H9 (cell line): Measurements from ENCODE around the gene TFEB. TPM values are rescaled to one million over a fixed set of nuclear protein-coding genes. Genes with fewer than 3 reads are reported as not detected.
A peak's percentile ranks its signal among the peaks of the same experiment; 100 is the strongest.

ENCODE experiments used
- DNase-seq: peaks from one replicate; pipeline ENCODE4 v3.0.0-alpha.2; 2017
- H2AFZ ChIP-seq: one replicate; pipeline ENCODE4 v1.6.1; 2013; ENCODE audit warnings: mild to moderate bottlenecking, low read length, control low read depth, moderate library complexity
- H2AK5ac ChIP-seq: 2 replicates; pipeline ENCODE4 v1.6.1; 2013; ENCODE audit warnings: low read length, control low read depth, mixed read lengths; ENCODE audit not compliant: insufficient read length
- H2BK120ac ChIP-seq: one replicate; pipeline ENCODE4 v1.6.1; 2013; ENCODE audit warnings: low read depth, mild to moderate bottlenecking, low read length, control low read depth, inconsistent platforms; ENCODE audit not compliant: poor library complexity, severe bottlenecking
- H2BK12ac ChIP-seq: 2 replicates; pipeline ENCODE4 v1.6.1; 2013; ENCODE audit warnings: low read length, control low read depth, mixed read lengths, low read depth; ENCODE audit not compliant: insufficient read length
- H2BK15ac ChIP-seq: 2 replicates; pipeline ENCODE4 v1.6.1; 2013; ENCODE audit warnings: low read depth, low read length, control low read depth
- H2BK20ac ChIP-seq: one replicate; pipeline ENCODE4 v1.6.1; 2013; ENCODE audit warnings: low read depth, mild to moderate bottlenecking, low read length, control low read depth, inconsistent platforms; ENCODE audit not compliant: poor library complexity, severe bottlenecking
- H2BK5ac ChIP-seq: 2 replicates; pipeline ENCODE4 v1.6.1; 2013; ENCODE audit warnings: low read length, control low read depth, mixed read lengths; ENCODE audit not compliant: insufficient read length
- H3K14ac ChIP-seq: 2 replicates; pipeline ENCODE4 v1.6.1; 2013; ENCODE audit warnings: low read length, control low read depth; ENCODE audit not compliant: insufficient read depth
- H3K18ac ChIP-seq: 2 replicates; pipeline ENCODE4 v1.6.1; 2013; ENCODE audit warnings: low read depth, mild to moderate bottlenecking, mixed read lengths, low read length, control low read depth; ENCODE audit not compliant: insufficient read length
- H3K23ac ChIP-seq: 2 replicates; pipeline ENCODE4 v1.6.1; 2013; ENCODE audit warnings: low read length, control low read depth, mixed read lengths, low read depth; ENCODE audit not compliant: insufficient read length
- H3K23me2 ChIP-seq: 2 replicates; pipeline ENCODE4 v1.6.1; 2013; ENCODE audit warnings: low read depth, mild to moderate bottlenecking, mixed read lengths, low read length, control low read depth; ENCODE audit not compliant: insufficient read length, poor library complexity, severe bottlenecking
- H3K27ac ChIP-seq: 2 replicates; pipeline ENCODE4 v1.5.1; 2013; ENCODE audit warnings: low read length, control low read depth, mixed read lengths, low read depth; ENCODE audit not compliant: insufficient read length
- H3K27me3 ChIP-seq: 2 replicates; pipeline ENCODE4 v1.6.1; 2013; ENCODE audit warnings: low read length, control low read depth, inconsistent platforms; ENCODE audit not compliant: insufficient read depth
- H3K4ac ChIP-seq: 2 replicates; pipeline ENCODE4 v1.6.1; 2013; ENCODE audit warnings: low read depth, mild to moderate bottlenecking, control low read depth, inconsistent platforms, low read length, moderate library complexity
- H3K4me1 ChIP-seq: 2 replicates; pipeline ENCODE4 v1.6.1; 2013; ENCODE audit warnings: low read length, control low read depth, inconsistent platforms; ENCODE audit not compliant: insufficient read depth
- H3K4me2 ChIP-seq: 2 replicates; pipeline ENCODE4 v1.6.1; 2013; ENCODE audit warnings: low read length, control low read depth, mixed read lengths; ENCODE audit not compliant: insufficient read length, insufficient read depth
- H3K56ac ChIP-seq: 2 replicates; pipeline ENCODE4 v1.6.1; 2013; ENCODE audit warnings: low read depth, mild to moderate bottlenecking, mixed read lengths, low read length, control low read depth; ENCODE audit not compliant: insufficient read length
- H3K79me1 ChIP-seq: 2 replicates; pipeline ENCODE4 v1.6.1; 2013; ENCODE audit warnings: low read depth, mild to moderate bottlenecking, moderate library complexity, low read length, control low read depth, inconsistent platforms; ENCODE audit not compliant: insufficient read depth, poor library complexity, severe bottlenecking
- H3K79me2 ChIP-seq: 2 replicates; pipeline ENCODE4 v1.6.1; 2013; ENCODE audit warnings: low read length, control low read depth, inconsistent platforms; ENCODE audit not compliant: insufficient read depth
- H3K9ac ChIP-seq: 2 replicates; pipeline ENCODE4 v1.6.1; 2013; ENCODE audit warnings: low read length, control low read depth, mixed read lengths; ENCODE audit not compliant: insufficient read length; ENCODE audit errors: extremely low read depth
- H3K9me3 ChIP-seq: one replicate; pipeline ENCODE4 v1.6.1; 2013; ENCODE audit warnings: low read depth, low read length, inconsistent platforms; ENCODE audit not compliant: control insufficient read depth
- H3T11ph ChIP-seq: one replicate; pipeline ENCODE4 v1.6.1; 2013; ENCODE audit warnings: mild to moderate bottlenecking, low read length, control low read depth, inconsistent platforms
- H4K20me1 ChIP-seq: one replicate; pipeline ENCODE4 v1.6.1; 2013; ENCODE audit not compliant: control insufficient read depth, insufficient read length, insufficient read depth
- H4K5ac ChIP-seq: 2 replicates; pipeline ENCODE4 v1.6.1; 2013; ENCODE audit warnings: low read depth, mild to moderate bottlenecking, mixed read lengths, low read length, control low read depth; ENCODE audit not compliant: insufficient read length
- H4K8ac ChIP-seq: replicated peaks from 2 replicates; pipeline ENCODE4 v1.6.1; 2013; ENCODE audit warnings: low read length, control low read depth, mixed read lengths, low read depth; ENCODE audit not compliant: insufficient read length
- H4K91ac ChIP-seq: 2 replicates; pipeline ENCODE4 v1.6.1; 2013; ENCODE audit warnings: low read depth, mild to moderate bottlenecking, moderate library complexity, mixed read lengths, low read length, control low read depth; ENCODE audit not compliant: insufficient read length
- H3K27ac Mint-ChIP-seq, 3 experiments: 2 replicates in 2 of 3; 3 replicates in 1 of 3; pipeline ENCODE4 v1.8.0; 2020 to 2021; ENCODE audit warnings: mixed read lengths in 3 of 3, mild to moderate bottlenecking in 1 of 3, moderate library complexity in 1 of 3
- H3K27me3 Mint-ChIP-seq: 2 replicates; pipeline ENCODE4 v1.8.0; 2021; ENCODE audit warnings: low read depth, mild to moderate bottlenecking, moderate library complexity, mixed read lengths
- H3K36me3 Mint-ChIP-seq, 3 experiments: 2 replicates in 2 of 3; 3 replicates in 1 of 3; pipeline ENCODE4 v1.8.0; 2020 to 2021; ENCODE audit warnings: low read depth in 3 of 3, mixed read lengths in 3 of 3; ENCODE audit not compliant: insufficient read depth in 1 of 3
- H3K4me1 Mint-ChIP-seq, 2 experiments: 2 replicates each; pipeline ENCODE4 v1.8.0; 2020; ENCODE audit warnings: mixed read lengths in 2 of 2
- H3K4me3 Mint-ChIP-seq, 2 experiments: 2 replicates in 1 of 2; 3 replicates in 1 of 2; pipeline ENCODE4 v1.8.0; 2020 to 2021; ENCODE audit warnings: mild to moderate bottlenecking in 2 of 2, mixed read lengths in 2 of 2, moderate library complexity in 1 of 2
- H3K9me3 Mint-ChIP-seq, 2 experiments: 2 replicates in 1 of 2; 3 replicates in 1 of 2; pipeline ENCODE4 v1.8.0; 2020; ENCODE audit warnings: mild to moderate bottlenecking in 2 of 2, mixed read lengths in 2 of 2, moderate library complexity in 1 of 2
- WGBS: extraction: QIAGEN DNeasy Blood & Tissue Kit; methylation state at CpG from one replicate; pipeline ENCODE4 v1.1.7; 2013; ENCODE audit warnings: missing lambda C conversion rate, low lambda C conversion rate, mixed read lengths; ENCODE audit not compliant: insufficient read length; ENCODE audit errors: extremely low coverage; 5-methylcytosine and 5-hydroxymethylcytosine counted together
- total RNA-seq: library from RNA; stranded (reverse); gene quantifications from 2 replicates; pipeline ENCODE4 v1.2.1, GENCODE V29; 2021
- TF ChIP-seq, protein P1 (sequence below): fragments of 200-600 bp; sonication (generic); conservative IDR thresholded peaks from 3 replicates; pipeline ENCODE4 v1.8.0; 2021; ENCODE audit warnings: antibody characterized with exemption, mild to moderate bottlenecking

TFEB gene
- total RNA-seq, 1 experiment from 2014 or later, result 1.2 TPM

DNA sequence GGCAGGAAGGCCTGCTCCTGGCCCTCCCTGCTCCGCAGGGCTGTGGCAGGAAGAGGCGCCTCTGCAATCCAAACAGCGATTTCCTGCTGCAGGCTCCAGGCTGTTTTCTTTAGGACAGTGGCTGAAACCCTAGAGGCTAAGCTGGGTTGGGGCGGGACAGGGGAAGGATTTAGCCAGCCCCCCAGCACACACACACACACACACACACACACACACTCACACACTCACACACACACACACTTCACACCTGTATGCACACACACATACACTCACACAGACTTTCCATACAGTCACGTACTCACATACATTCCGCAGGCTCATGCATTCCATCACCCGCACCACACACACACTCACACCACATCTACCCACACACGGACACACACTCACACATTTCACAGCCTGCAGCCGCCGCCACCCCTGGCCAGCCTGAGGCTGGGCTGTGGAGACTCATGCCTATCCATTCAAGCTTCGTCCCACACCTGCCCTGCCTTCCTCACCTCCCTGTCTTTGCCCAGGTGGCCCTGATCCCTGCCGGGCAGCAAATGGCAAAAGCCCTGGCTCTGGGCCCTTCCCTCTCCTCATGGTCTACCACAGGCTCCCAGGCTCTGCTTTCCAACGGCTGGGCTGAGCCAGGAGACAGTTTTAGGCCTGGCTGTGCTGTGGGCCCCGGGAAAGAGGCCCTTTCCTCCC is 79.3 kb downstream of the TFEB start:
- Histone ChIP-seq H2AFZ (no peak overlapping the region), H3K23me2 (no peaks in the 10 kb centered on the region), H2AK5ac (no peak overlapping the region), H3K79me2 (no peaks in the 10 kb centered on the region), H3K4me1 (no peaks in the 10 kb centered on the region), H4K8ac (no peak overlapping the region), H3K56ac (no peak overlapping the region), H3K9ac (no peak overlapping the region), H3K4me2 (no peak overlapping the region), H2BK120ac (no peak overlapping the region), H3K23ac (no peak overlapping the region), H3K9me3 (no peaks in the 10 kb centered on the region), H2BK5ac (no peak overlapping the region), H2BK20ac (no peak overlapping the region), H3K27me3 (no peaks in the 10 kb centered on the region), H3K27ac (no peak overlapping the region), H4K91ac (no peak overlapping the region), H3K79me1 (no peaks in the 10 kb centered on the region), H4K5ac (no peak overlapping the region), H3K4ac (no peak overlapping the region), H3K14ac (no peak overlapping the region), H3T11ph (no peak overlapping the region), H3K18ac (no peak overlapping the region), H2BK15ac (no peak overlapping the region), H4K20me1 (no peaks in the 10 kb centered on the region), H2BK12ac (no peak overlapping the region)
- TF ChIP-seq, protein P1, sequence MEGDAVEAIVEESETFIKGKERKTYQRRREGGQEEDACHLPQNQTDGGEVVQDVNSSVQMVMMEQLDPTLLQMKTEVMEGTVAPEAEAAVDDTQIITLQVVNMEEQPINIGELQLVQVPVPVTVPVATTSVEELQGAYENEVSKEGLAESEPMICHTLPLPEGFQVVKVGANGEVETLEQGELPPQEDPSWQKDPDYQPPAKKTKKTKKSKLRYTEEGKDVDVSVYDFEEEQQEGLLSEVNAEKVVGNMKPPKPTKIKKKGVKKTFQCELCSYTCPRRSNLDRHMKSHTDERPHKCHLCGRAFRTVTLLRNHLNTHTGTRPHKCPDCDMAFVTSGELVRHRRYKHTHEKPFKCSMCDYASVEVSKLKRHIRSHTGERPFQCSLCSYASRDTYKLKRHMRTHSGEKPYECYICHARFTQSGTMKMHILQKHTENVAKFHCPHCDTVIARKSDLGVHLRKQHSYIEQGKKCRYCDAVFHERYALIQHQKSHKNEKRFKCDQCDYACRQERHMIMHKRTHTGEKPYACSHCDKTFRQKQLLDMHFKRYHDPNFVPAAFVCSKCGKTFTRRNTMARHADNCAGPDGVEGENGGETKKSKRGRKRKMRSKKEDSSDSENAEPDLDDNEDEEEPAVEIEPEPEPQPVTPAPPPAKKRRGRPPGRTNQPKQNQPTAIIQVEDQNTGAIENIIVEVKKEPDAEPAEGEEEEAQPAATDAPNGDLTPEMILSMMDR, result no peak
- Mint-ChIP-seq H3K27me3 (peaks cover 16% of the 10 kb centered on the region), H3K36me3 (peaks cover 8 to 17% (median 9%) of the 10 kb centered on the region in 3 experiments; a peak in 5 of 7 replicates), H3K4me3 (no peak overlapping the region), H3K9me3 (no peaks in the 10 kb centered on the region), H3K4me1 (peaks cover 9 to 21% of the 10 kb centered on the region in 2 experiments; a peak in 3 of 4 replicates), H3K27ac (peak overlapping the region in 2 of 3 experiments; percentile 0 to 1; a peak in 3 of 7 replicates)
- WGBS, result 100% methylated on average over 2 of the region's 14 CpGs
- DNase-seq, result no peak
